HG02571 (cell line): Measurements from ENCODE around the gene FEN1.

Experiments used
- ATAC-seq: cut with Tn5 transposase; IDR thresholded peaks from one replicate; pipeline ENCODE4 v1.9.1; 2021; ENCODE audit warnings: mild to moderate bottlenecking, moderate library complexity; ENCODE audit not compliant: unreplicated experiment

The FEN1 gene

GRCh38 chr11:61756452-61757212 lies 36.1 kb upstream of the FEN1 start:
- ATAC-seq, result no peak

GRCh38 chr11:61757213-61757862 lies 35.4 kb upstream of the FEN1 start:
- no peak for ATAC-seq

- no peak for ATAC-seq
These were observed 31.8 kb upstream of the FEN1 start for GRCh38 chr11:61760946-61761345.

GRCh38 chr11:61761440-61762222 lies 31.1 kb upstream of the FEN1 start:
- ATAC-seq, result no peak

GRCh38 chr11:61762223-61762615 lies 30.5 kb upstream of the FEN1 start:
- no peak for ATAC-seq

GRCh38 chr11:61762798-61763197 lies 29.9 kb upstream of the FEN1 start:
- no peak for ATAC-seq

GRCh38 chr11:61763930-61764605 lies 28.6 kb upstream of the FEN1 start:
- ATAC-seq, result no peak

- ATAC-seq, result no peak
These were observed 28.0 kb upstream of the FEN1 start for GRCh38 chr11:61764606-61765260.

GRCh38 chr11:61765550-61766253 lies 27.0 kb upstream of the FEN1 start:
- ATAC-seq, result no peak

GRCh38 chr11:61766353-61766841 lies 26.3 kb upstream of the FEN1 start:
- no peak for ATAC-seq

GRCh38 chr11:61768376-61769076 lies 24.2 kb upstream of the FEN1 start:
- no peak for ATAC-seq

- no peak for ATAC-seq
These were observed 23.4 kb upstream of the FEN1 start for GRCh38 chr11:61769169-61769920.

- no peak for ATAC-seq
These were observed 22.6 kb upstream of the FEN1 start for GRCh38 chr11:61769946-61770683.

GRCh38 chr11:61771195-61771894 lies 21.4 kb upstream of the FEN1 start:
- ATAC-seq, result no peak

- ATAC-seq, result no peak
These were observed 20.7 kb upstream of the FEN1 start for GRCh38 chr11:61771985-61772455.

- ATAC-seq, result no peak
These were observed 19.4 kb upstream of the FEN1 start for GRCh38 chr11:61773356-61773755.

GRCh38 chr11:61773809-61774208 lies 18.9 kb upstream of the FEN1 start:
- no peak for ATAC-seq
